WTC11 (cell line): ENCODE results near the gene C19orf25. TPM values are rescaled to one million over a fixed set of nuclear protein-coding genes. Genes with fewer than 3 reads are reported as not detected.

Experiments
- ATAC-seq: fragments of 200-7000 bp; cut with Tn5 transposase; 2 replicates; pipeline ENCODE4 v1.10.0; 2021; ENCODE audit warnings: mild to moderate bottlenecking, moderate library complexity
- CTCF ChIA-PET: fragments of 300-600 bp; sonication (Branson Sonifier 250); formaldehyde crosslinking; loops from one replicate; lab custom pipeline; 2021; ENCODE audit warnings: antibody characterized with exemption; lab: Charles Lee
- POLR2A ChIA-PET: fragments of 350-600 bp; sonication (Branson Sonifier 250); formaldehyde crosslinking; loops from one replicate; lab custom pipeline; 2021; ENCODE audit warnings: antibody characterized with exemption; lab: Charles Lee
- DNase-seq: peaks from one replicate; pipeline ENCODE4 v3.0.0; 2021; ENCODE audit warnings: low spot score
- H3K27ac Mint-ChIP-seq: 2 replicates; pipeline ENCODE4 v1.8.0; 2021; ENCODE audit warnings: mixed read lengths
- H3K27me3 Mint-ChIP-seq: 2 replicates; pipeline ENCODE4 v1.8.0; 2021; ENCODE audit warnings: low read depth, mild to moderate bottlenecking, moderate library complexity, mixed read lengths
- H3K36me3 Mint-ChIP-seq: 2 replicates; pipeline ENCODE4 v1.8.0; 2021; ENCODE audit warnings: mixed read lengths
- H3K4me1 Mint-ChIP-seq: 2 replicates; pipeline ENCODE4 v1.8.0; 2022; ENCODE audit warnings: mixed read lengths
- H3K4me3 Mint-ChIP-seq: 2 replicates; pipeline ENCODE4 v1.8.0; 2021; ENCODE audit warnings: mild to moderate bottlenecking, moderate library complexity, mixed read lengths
- H3K9me3 Mint-ChIP-seq: 2 replicates; pipeline ENCODE4 v1.8.0; 2021; ENCODE audit warnings: mixed read lengths
- ARID4B ChIP-seq: sonication (generic); formaldehyde crosslinking; IDR thresholded peaks from 2 replicates; pipeline ENCODE4 v1.8.0; 2023; ENCODE audit warnings: missing genetic modification reagents, mild to moderate bottlenecking, borderline replicate concordance
- ATF1 ChIP-seq: sonication (generic); formaldehyde crosslinking; IDR thresholded peaks from 2 replicates; pipeline ENCODE4 v1.8.1; 2023; ENCODE audit warnings: mild to moderate bottlenecking, moderate library complexity, missing genetic modification reagents
- CBFB ChIP-seq: sonication (generic); formaldehyde crosslinking; IDR thresholded peaks from 2 replicates; pipeline ENCODE4 v1.8.1; 2022; ENCODE audit warnings: mild to moderate bottlenecking, low read depth, missing genetic modification reagents
- CREM ChIP-seq: sonication (generic); formaldehyde crosslinking; IDR thresholded peaks from 2 replicates; pipeline ENCODE4 v1.8.1; 2022; ENCODE audit warnings: mild to moderate bottlenecking, missing genetic modification reagents, moderate library complexity
- E2F5 ChIP-seq: sonication (generic); formaldehyde crosslinking; IDR thresholded peaks from 2 replicates; pipeline ENCODE4 v1.8.1; 2022; ENCODE audit warnings: mild to moderate bottlenecking, moderate library complexity, missing genetic modification reagents
- GTF2I ChIP-seq: fragments of 250-450 bp; sonication (Bioruptor Pico); conservative IDR thresholded peaks from 2 replicates; pipeline ENCODE4 v1.4.0; 2021; ENCODE audit warnings: mild to moderate bottlenecking
- JAZF1 ChIP-seq: fragments of 250-450 bp; sonication (Bioruptor Pico); IDR thresholded peaks from 2 replicates; pipeline ENCODE4 v1.9.0; 2021; ENCODE audit warnings: moderate library complexity, mild to moderate bottlenecking, inconsistent platforms
- KAT7 ChIP-seq: sonication (generic); formaldehyde crosslinking; IDR thresholded peaks from 2 replicates; pipeline ENCODE4 v1.8.1; 2023; ENCODE audit warnings: missing genetic modification reagents, mild to moderate bottlenecking, borderline replicate concordance
- NFATC4 ChIP-seq: fragments of 250-450 bp; sonication (Bioruptor Pico); IDR thresholded peaks from 2 replicates; pipeline ENCODE4 v1.9.0; 2021; ENCODE audit warnings: mild to moderate bottlenecking
- NR3C1 ChIP-seq: sonication (generic); formaldehyde crosslinking; conservative IDR thresholded peaks from 2 replicates; pipeline ENCODE4 v1.8.1; 2023; ENCODE audit warnings: low read depth, mild to moderate bottlenecking, missing genetic modification reagents
- OVOL2 ChIP-seq: fragments of 250-450 bp; sonication (Bioruptor Pico); IDR thresholded peaks from 2 replicates; pipeline ENCODE4 v1.9.0; 2021; ENCODE audit warnings: mild to moderate bottlenecking, borderline replicate concordance
- PRDM15 ChIP-seq: sonication (generic); formaldehyde crosslinking; IDR thresholded peaks from 2 replicates; pipeline ENCODE4 v1.8.0; 2022; ENCODE audit warnings: missing genetic modification reagents
- TCF7 ChIP-seq: sonication (generic); formaldehyde crosslinking; IDR thresholded peaks from 2 replicates; pipeline ENCODE4 v1.8.0; 2022; ENCODE audit warnings: mild to moderate bottlenecking, low read depth, missing genetic modification reagents, moderate library complexity
- ZMAT4 ChIP-seq: fragments of 250-450 bp; sonication (Bioruptor Pico); IDR thresholded peaks from 2 replicates; pipeline ENCODE4 v1.9.0; 2021; ENCODE audit warnings: mild to moderate bottlenecking
- ZNF138 ChIP-seq: sonication (generic); formaldehyde crosslinking; conservative IDR thresholded peaks from 2 replicates; pipeline ENCODE4 v1.8.1; 2022; ENCODE audit warnings: mild to moderate bottlenecking, moderate library complexity, missing genetic modification reagents
- ZNF219 ChIP-seq: sonication (generic); formaldehyde crosslinking; IDR thresholded peaks from 2 replicates; pipeline ENCODE4 v1.8.0; 2023; ENCODE audit warnings: missing genetic modification reagents, mild to moderate bottlenecking, borderline replicate concordance
- ZNF232 ChIP-seq: sonication (generic); formaldehyde crosslinking; IDR thresholded peaks from 2 replicates; pipeline ENCODE4 v1.8.0; 2022; ENCODE audit warnings: mild to moderate bottlenecking, missing genetic modification reagents
- ZNF512 ChIP-seq: sonication (generic); formaldehyde crosslinking; IDR thresholded peaks from 2 replicates; pipeline ENCODE4 v1.8.1; 2022; ENCODE audit warnings: missing genetic modification reagents, borderline replicate concordance
- total RNA-seq: library from RNA; stranded (reverse); gene quantifications from 3 replicates; pipeline ENCODE4 v1.2.3, GENCODE V29; 2021

Gene C19orf25
- total RNA-seq, 1 experiment from 2014 or later: 65.7 TPM

DNA sequence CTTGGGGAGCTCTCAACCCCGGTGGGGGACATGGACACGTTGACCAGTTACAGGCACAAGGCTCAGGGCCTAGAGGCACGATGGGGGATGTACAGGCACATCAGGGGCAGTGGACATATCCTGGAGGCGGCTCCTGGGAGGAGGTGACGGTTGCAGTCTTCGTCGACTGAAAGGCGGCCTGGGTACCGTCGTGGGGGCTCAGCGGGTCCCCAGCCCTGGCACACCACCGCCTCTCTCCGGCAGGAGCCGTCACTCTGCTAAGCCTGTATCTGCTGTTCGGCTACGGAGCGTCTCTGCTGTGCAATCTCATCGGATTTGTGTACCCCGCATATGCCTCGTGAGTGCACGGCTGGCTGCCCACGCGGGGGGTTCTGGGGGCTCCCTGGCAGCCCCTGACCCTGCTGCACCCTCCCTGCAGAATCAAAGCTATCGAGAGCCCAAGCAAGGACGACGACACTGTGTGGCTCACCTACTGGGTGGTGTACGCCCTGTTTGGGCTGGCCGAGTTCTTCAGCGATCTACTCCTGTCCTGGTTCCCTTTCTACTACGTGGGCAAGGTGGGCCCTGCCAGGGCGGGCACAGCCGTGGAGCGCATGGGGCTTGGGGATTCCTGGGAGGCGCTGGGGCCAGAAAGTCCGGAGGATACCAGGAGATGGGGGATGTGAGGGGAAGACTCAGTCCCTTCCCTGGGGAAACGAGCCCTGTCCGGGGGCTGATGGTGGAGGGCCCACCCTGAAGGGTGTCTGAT, 16.2 kb upstream of the C19orf25 start:
- H3K9me3 Mint-ChIP-seq: no peaks in the 10 kb centered on the region
- no peak for ATAC-seq
- peaks cover 6% of the 10 kb centered on the region for H3K4me1 Mint-ChIP-seq
- no peak overlapping the region for H3K27ac Mint-ChIP-seq
- TF ChIP-seq TCF7: no peak
- no peak for TF ChIP-seq NFATC4 (CRISPR knock-in tag)
- no peak for TF ChIP-seq ZNF232 (CRISPR knock-in tag)
- TF ChIP-seq ATF1 (CRISPR knock-in tag): no peak
- no peak for TF ChIP-seq ARID4B
- TF ChIP-seq KAT7: no peak
- no peak for TF ChIP-seq JAZF1
- no peak for TF ChIP-seq ZMAT4
- no peak for TF ChIP-seq ZNF138
- TF ChIP-seq E2F5: no peak
- TF ChIP-seq CREM (CRISPR knock-in tag): no peak
- TF ChIP-seq NR3C1 (CRISPR knock-in tag): no peak
- TF ChIP-seq GTF2I: no peak
- TF ChIP-seq ZNF512: no peak
- no peak for TF ChIP-seq OVOL2 (CRISPR knock-in tag)
- ChIA-PET CTCF (no interaction called here), POLR2A (interaction anchor here (0.6 kb wide), 1 partner anchor 23 kb away, joined by 3 read pairs; no protein-coding TSS in a partner anchor)
- H3K36me3 Mint-ChIP-seq: peaks cover 5% of the 10 kb centered on the region; the same call in 1 of the 2 replicates
- no peak for DNase-seq
- peaks cover 24% of the 10 kb centered on the region for H3K27me3 Mint-ChIP-seq
- no peak overlapping the region for H3K4me3 Mint-ChIP-seq

- Mint-ChIP-seq H3K9me3 (no peaks in the 10 kb centered on the region), H3K27ac (no peak overlapping the region), H3K27me3 (peaks cover 24% of the 10 kb centered on the region), H3K4me3 (no peak overlapping the region), H3K4me1 (peaks cover 6% of the 10 kb centered on the region), H3K36me3 (no peaks in the 10 kb centered on the region)
- POLR2A ChIA-PET: interaction anchor here (0.6 kb wide), 1 partner anchor 22 kb away, joined by 3 read pairs; no protein-coding TSS in a partner anchor
- DNase-seq (no peak), ATAC-seq (no peak)
- CTCF ChIA-PET: interaction anchor here (1.2 kb wide), 1 partner anchor 10 kb away, joined by 5 read pairs; no protein-coding TSS in a partner anchor
- TF ChIP-seq ARID4B (no peak), CBFB (no peak), PRDM15 (CRISPR knock-in tag) (no peak), ZNF219 (CRISPR knock-in tag) (no peak)
Observed at GRCh38 chr19:1494115-1494815, 15.2 kb upstream of the C19orf25 start.
